Tibial nerve (tissue), 4 donors: ENCODE data around the gene LPXN. TPM values are rescaled to one million over a fixed set of nuclear protein-coding genes. Genes with fewer than 3 reads are reported as not detected.

Source experiments
- DNase-seq, 2 donors: peaks; one replicate each; pipeline ENCODE4 v3.0.0-alpha.2; 2019; ENCODE audit warnings: low spot score in 2 of 2
- H3K27ac ChIP-seq, 4 donors: fragments of 200-600 bp; sonication (generic) in 3 of 4; one replicate each; pipeline ENCODE4 v1.5.1; 2017 to 2019; ENCODE audit warnings: mild to moderate bottlenecking in 1 of 4
- H3K27me3 ChIP-seq, 2 donors: fragments of 200-600 bp; sonication (generic) in 1 of 2; one replicate each; pipeline versions ENCODE4 v1.5.1 to v1.6.0; 2017 to 2019
- H3K36me3 ChIP-seq, 3 donors: fragments of 200-600 bp; sonication (generic); one replicate each; pipeline ENCODE4 v1.5.1; 2018 to 2019
- H3K4me1 ChIP-seq, 4 donors: fragments of 200-600 bp; sonication (generic) in 3 of 4; one replicate each; pipeline ENCODE4 v1.5.1; 2017 to 2019
- H3K4me3 ChIP-seq, 4 donors: fragments of 200-600 bp; sonication (generic) in 3 of 4; one replicate each; pipeline ENCODE4 v1.5.1; 2017 to 2019; ENCODE audit warnings: mild to moderate bottlenecking in 1 of 4, moderate library complexity in 1 of 4
- H3K9me3 ChIP-seq, 4 donors: fragments of 200-600 bp; sonication (generic) in 3 of 4; one replicate each; pipeline ENCODE4 v1.5.1; 2017 to 2019
- EP300 ChIP-seq, 2 donors: sonication (generic); formaldehyde crosslinking; IDR thresholded peaks; one replicate each; pipeline ENCODE4 v1.6.1; 2017; ENCODE audit warnings: antibody characterized with exemption in 2 of 2, mild to moderate bottlenecking in 1 of 2
- POLR2A ChIP-seq, 2 donors: fragments of 450-650 bp; IDR thresholded peaks; one replicate each; pipeline ENCODE4 v1.6.1; 2017; ENCODE audit warnings: antibody characterized with exemption in 2 of 2, mild to moderate bottlenecking in 2 of 2, moderate library complexity in 2 of 2
- WGBS, 2 donors: methylation state at CpG; one replicate each; pipeline ENCODE4 v1.1.5; 2018; 5-methylcytosine and 5-hydroxymethylcytosine counted together
- total RNA-seq, 4 donors: library from RNA; depleted of rRNA; stranded (reverse); fragments of >200 nt; gene quantifications; one replicate each; pipeline ENCODE4 v1.1.0, GENCODE V29; 2016
- TF ChIP-seq, protein P1 (sequence below), 5 experiments: fragments of 200-600 bp in 3 of 5; fragments of 450-650 bp in 2 of 5; sonication (generic) in 3 of 5; IDR thresholded peaks; one replicate each; pipeline ENCODE4 v1.5.1; 2016 to 2019; ENCODE audit warnings: antibody characterized with exemption in 5 of 5, mild to moderate bottlenecking in 3 of 5, moderate library complexity in 2 of 5

Gene LPXN
- total RNA-seq, 4 donors from 2014 or later = 10.3 to 13.2 (median 11.9) TPM

DNA sequence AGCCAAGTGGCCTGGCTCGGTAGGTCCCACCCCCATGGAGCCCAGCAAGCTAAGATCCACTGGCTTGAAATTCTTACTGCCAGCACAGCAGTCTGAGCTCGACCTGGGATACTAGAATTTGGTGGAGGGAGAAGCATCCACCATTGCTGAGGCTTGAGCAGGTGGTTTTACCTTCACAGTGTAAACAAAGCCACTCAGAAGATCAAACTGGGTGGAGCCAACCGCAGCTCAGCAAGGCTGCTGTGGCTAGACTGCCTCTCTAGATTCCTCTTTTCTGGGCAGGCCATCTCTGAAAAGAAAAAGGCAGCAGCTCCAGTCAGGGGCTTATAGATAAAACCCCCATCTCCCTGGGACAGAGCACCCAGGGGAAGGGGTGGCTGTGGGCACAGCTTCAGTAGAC is 45.4 kb downstream of the LPXN start:
- H3K9me3 ChIP-seq = no peaks in the 10 kb centered on the region
- DNase-seq = no peak
- no peaks in the 10 kb centered on the region for H3K27me3 ChIP-seq
- no peaks in the 10 kb centered on the region for H3K4me1 ChIP-seq
- H3K27ac ChIP-seq = no peak overlapping the region
- H3K36me3 ChIP-seq = peaks cover 0 to 68% (median 9%) of the 10 kb centered on the region in 3 donors
- WGBS, 2 donors = 91 to 92% methylated on average over 3 of the region's 3 CpGs
- no peak overlapping the region for H3K4me3 ChIP-seq
- TF ChIP-seq, protein P1, sequence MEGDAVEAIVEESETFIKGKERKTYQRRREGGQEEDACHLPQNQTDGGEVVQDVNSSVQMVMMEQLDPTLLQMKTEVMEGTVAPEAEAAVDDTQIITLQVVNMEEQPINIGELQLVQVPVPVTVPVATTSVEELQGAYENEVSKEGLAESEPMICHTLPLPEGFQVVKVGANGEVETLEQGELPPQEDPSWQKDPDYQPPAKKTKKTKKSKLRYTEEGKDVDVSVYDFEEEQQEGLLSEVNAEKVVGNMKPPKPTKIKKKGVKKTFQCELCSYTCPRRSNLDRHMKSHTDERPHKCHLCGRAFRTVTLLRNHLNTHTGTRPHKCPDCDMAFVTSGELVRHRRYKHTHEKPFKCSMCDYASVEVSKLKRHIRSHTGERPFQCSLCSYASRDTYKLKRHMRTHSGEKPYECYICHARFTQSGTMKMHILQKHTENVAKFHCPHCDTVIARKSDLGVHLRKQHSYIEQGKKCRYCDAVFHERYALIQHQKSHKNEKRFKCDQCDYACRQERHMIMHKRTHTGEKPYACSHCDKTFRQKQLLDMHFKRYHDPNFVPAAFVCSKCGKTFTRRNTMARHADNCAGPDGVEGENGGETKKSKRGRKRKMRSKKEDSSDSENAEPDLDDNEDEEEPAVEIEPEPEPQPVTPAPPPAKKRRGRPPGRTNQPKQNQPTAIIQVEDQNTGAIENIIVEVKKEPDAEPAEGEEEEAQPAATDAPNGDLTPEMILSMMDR (IDR thresholded peaks at IDR 0.05) = no peak
- no peak for TF ChIP-seq POLR2A (IDR thresholded peaks at IDR 0.05)
- no peak for TF ChIP-seq EP300 (IDR thresholded peaks at IDR 0.05)

DNA sequence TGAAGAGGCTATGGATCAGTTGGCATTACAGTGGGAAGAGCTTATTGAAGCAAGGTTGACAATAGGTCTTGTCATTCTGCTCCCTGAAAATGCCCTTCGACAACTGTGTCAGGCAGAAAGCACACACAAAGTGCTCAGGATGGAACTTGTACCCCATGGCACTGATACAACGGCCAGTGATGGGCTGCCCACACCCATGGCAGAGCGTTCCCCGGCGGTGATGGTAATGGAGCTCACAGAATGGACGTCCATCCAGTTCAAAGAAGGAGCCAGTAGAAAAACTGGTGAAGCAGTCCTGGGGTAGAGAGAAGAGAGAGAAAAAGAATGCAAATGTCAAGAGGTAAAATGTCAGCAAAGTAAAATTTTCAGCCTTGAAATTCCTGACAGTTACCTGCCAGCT is 48.2 kb downstream of the LPXN start:
- WGBS, 2 donors = 92 to 93% methylated on average over 6 of the region's 6 CpGs
- H3K27me3 ChIP-seq = no peaks in the 10 kb centered on the region
- H3K4me3 ChIP-seq = no peak overlapping the region
- TF ChIP-seq POLR2A (IDR thresholded peaks at IDR 0.05) (no peak), EP300 (IDR thresholded peaks at IDR 0.05) (no peak)
- TF ChIP-seq, protein P1 (IDR thresholded peaks at IDR 0.05) = no peak
- H3K36me3 ChIP-seq = peaks cover 0 to 53% (median 0%) of the 10 kb centered on the region in 3 donors
- H3K27ac ChIP-seq = no peak overlapping the region
- H3K4me1 ChIP-seq = peaks cover 0 to 17% (median 0%) of the 10 kb centered on the region in 4 donors
- DNase-seq = no peak
- no peaks in the 10 kb centered on the region for H3K9me3 ChIP-seq

DNA sequence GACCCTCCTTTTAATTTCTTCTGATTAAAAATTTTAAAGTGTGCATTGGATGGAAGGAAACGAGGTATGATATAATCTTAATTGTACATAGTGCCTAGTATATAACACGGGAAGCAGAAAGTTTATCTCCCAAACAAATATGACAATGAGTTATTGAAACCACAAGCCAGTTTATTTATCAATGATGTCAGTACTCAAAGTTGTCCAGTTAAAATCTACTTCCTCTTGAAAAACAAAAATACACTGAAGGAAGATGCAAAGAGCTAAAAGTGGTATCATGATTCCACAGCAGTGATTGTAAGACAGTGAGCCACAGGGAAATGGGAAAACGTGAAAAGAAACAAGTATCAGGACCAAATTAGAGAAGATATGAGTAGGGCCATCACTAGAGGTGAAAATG is 48.9 kb downstream of the LPXN start:
- TF ChIP-seq POLR2A (IDR thresholded peaks at IDR 0.05) = no peak
- TF ChIP-seq, protein P1 (IDR thresholded peaks at IDR 0.05) = no peak
- no peak for TF ChIP-seq EP300 (IDR thresholded peaks at IDR 0.05)
- DNase-seq = no peak
- no peak overlapping the region for H3K27ac ChIP-seq
- no peaks in the 10 kb centered on the region for H3K27me3 ChIP-seq
- no peak overlapping the region for H3K4me3 ChIP-seq
- no peaks in the 10 kb centered on the region for H3K9me3 ChIP-seq
- 63 to 66% methylated on average over 3 of the region's 3 CpGs for WGBS, 2 donors
- peaks cover 0 to 46% (median 0%) of the 10 kb centered on the region in 3 donors for H3K36me3 ChIP-seq
- H3K4me1 ChIP-seq = peaks cover 0 to 17% (median 0%) of the 10 kb centered on the region in 4 donors

DNA sequence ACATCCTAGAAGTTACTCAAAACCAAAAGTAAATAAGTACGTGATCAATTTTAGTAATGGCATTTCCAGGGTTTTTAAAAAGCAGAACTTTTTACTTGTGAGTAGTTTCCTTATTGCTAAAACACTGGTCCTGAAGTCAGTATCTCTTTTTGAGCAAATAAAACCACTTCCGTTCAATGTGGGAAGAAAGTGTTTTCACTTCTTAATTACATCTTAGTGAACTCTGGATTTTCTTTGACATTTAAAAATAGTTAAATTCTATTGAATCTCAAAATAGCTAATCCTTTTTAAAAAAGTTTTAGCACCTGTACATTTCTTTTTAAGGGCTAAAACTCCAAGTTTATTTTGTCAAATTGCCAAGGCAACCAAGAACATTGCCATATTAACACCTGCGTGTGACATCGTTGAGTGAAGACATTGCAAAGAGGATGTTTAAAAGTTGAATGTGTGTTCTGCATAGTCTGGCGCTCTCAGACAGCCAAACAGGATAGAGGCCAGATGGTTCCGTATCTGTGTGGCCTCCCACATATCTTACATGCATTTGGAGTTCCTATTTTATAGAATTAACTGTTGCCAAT is 50.5 kb downstream of the LPXN start:
- Histone ChIP-seq H3K4me1 (peaks cover 0 to 17% (median 0%) of the 10 kb centered on the region in 4 donors), H3K27me3 (no peaks in the 10 kb centered on the region), H3K27ac (no peak overlapping the region), H3K36me3 (peaks cover 0 to 31% (median 0%) of the 10 kb centered on the region in 3 donors), H3K4me3 (peak overlapping the region in 1 of 4 donors; percentile 10), H3K9me3 (no peaks in the 10 kb centered on the region)
- 34 to 47% methylated on average over 6 of the region's 6 CpGs for WGBS, 2 donors
- TF ChIP-seq POLR2A (IDR thresholded peaks at IDR 0.05) = no peak
- no peak for TF ChIP-seq EP300 (IDR thresholded peaks at IDR 0.05)
- TF ChIP-seq, protein P1 (IDR thresholded peaks at IDR 0.05) = no peak
- DNase-seq = no peak

DNA sequence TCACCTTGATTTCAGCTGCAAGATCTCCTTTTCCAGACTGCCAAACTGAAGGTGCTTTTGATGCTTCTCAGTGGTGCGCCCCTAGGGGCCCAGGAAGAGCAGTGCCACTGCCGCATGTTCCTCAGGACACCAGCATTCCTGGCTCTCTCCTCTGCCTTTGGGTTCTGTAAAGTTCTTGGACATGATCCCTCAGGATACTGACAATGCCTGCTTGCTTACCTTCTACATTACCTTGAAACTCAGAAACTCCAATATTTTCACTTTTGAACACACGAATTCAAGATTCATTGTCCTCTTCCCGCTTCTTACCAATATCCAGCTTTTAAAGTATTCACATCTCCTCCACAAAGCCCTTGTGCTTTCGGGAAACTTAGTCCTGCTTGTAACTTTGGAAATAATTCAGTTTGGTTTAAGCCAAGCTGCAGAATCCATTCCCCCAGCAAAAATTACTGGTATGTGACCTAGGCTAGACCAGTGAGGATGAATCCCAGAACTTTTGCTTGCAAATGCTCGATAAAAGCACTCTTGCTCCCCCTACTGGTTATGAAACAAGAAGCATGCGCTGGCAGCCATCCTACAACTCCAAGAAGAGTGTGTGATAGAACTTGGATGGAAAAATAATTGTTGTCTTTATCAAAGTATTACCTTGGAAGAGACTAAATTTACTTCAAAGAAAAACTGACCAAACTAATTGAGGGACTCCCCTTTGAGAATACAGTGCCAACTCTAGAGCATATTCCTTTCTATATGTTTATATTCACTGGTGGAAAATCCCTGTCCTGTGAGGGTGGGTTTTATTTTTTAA is 51.2 kb downstream of the LPXN start:
- WGBS, 2 donors = 12 to 18% methylated on average over 7 of the region's 7 CpGs
- TF ChIP-seq, protein P1 (IDR thresholded peaks at IDR 0.05) = peak; percentile 53 to 66 (median 63)
- TF ChIP-seq POLR2A (IDR thresholded peaks at IDR 0.05) (no peak), EP300 (IDR thresholded peaks at IDR 0.05) (peak in 1 of 2 donors; percentile 12)
- peak; percentile 60 to 79 for DNase-seq
- Histone ChIP-seq H3K9me3 (no peaks in the 10 kb centered on the region), H3K36me3 (peaks cover 0 to 24% (median 0%) of the 10 kb centered on the region in 3 donors), H3K4me1 (peaks cover 0 to 17% (median 0%) of the 10 kb centered on the region in 4 donors), H3K27ac (peak overlapping the region in 1 of 4 donors; percentile 42), H3K4me3 (peak overlapping the region in 3 of 4 donors; percentile 10 to 28 (median 16)), H3K27me3 (no peaks in the 10 kb centered on the region)
